SK-N-SH treated with all-trans-retinoic acid at 6 μM for 48 hours (cell line): ENCODE measurements around the gene ABCA7.

ENCODE experiments used
- BACH2 ChIP-seq: fragments of 250-450 bp; sonication (Bioruptor Pico); IDR thresholded peaks from 2 replicates; pipeline ENCODE4 v1.9.0; 2021; ENCODE audit warnings: mild to moderate bottlenecking, borderline replicate concordance
- CSDC2 ChIP-seq: fragments of 250-450 bp; sonication (Bioruptor Pico); IDR thresholded peaks from 2 replicates; pipeline ENCODE4 v1.5.0; 2020; ENCODE audit warnings: mild to moderate bottlenecking, moderate library complexity
- GLIS3 ChIP-seq: fragments of 250-450 bp; sonication (Bioruptor Pico); IDR thresholded peaks from 2 replicates; pipeline ENCODE4 v1.5.0; 2020; ENCODE audit warnings: mild to moderate bottlenecking, moderate library complexity
- ISL1 ChIP-seq: fragments of 250-450 bp; sonication (Bioruptor Pico); IDR thresholded peaks from 2 replicates; pipeline ENCODE4 v2.1.2; 2022; ENCODE audit warnings: mild to moderate bottlenecking, moderate library complexity
- PATZ1 ChIP-seq: fragments of 250-450 bp; sonication (Bioruptor Pico); IDR thresholded peaks from 2 replicates; pipeline ENCODE4 v1.8.0; 2020; ENCODE audit warnings: mild to moderate bottlenecking, moderate library complexity, borderline replicate concordance
- POU6F1 ChIP-seq: fragments of 250-450 bp; sonication (Bioruptor Pico); IDR thresholded peaks from 2 replicates; pipeline ENCODE4 v1.8.0; 2021; ENCODE audit warnings: low read depth, mild to moderate bottlenecking, moderate library complexity, borderline replicate concordance
- RARB ChIP-seq: fragments of 250-450 bp; sonication (Bioruptor Pico); IDR thresholded peaks from 2 replicates; pipeline ENCODE4 v1.8.0; 2021; ENCODE audit warnings: mild to moderate bottlenecking, moderate library complexity
- SNAI2 ChIP-seq: fragments of 250-450 bp; sonication (Bioruptor Pico); IDR thresholded peaks from 2 replicates; pipeline ENCODE4 v1.5.0; 2020; ENCODE audit warnings: mild to moderate bottlenecking, moderate library complexity
- TOX ChIP-seq: fragments of 250-450 bp; sonication (Bioruptor Pico); IDR thresholded peaks from 2 replicates; pipeline ENCODE4 v1.8.0; 2021; ENCODE audit warnings: mild to moderate bottlenecking, moderate library complexity, borderline replicate concordance
- ZNF565 ChIP-seq: fragments of 450-650 bp; formaldehyde crosslinking; conservative IDR thresholded peaks from 2 replicates; pipeline ENCODE4 v1.5.0; 2020; ENCODE audit warnings: low read depth, mild to moderate bottlenecking, moderate library complexity
- ZNF70 ChIP-seq: fragments of 450-650 bp; formaldehyde crosslinking; IDR thresholded peaks from 2 replicates; pipeline ENCODE4 v1.5.0; 2020; ENCODE audit warnings: mild to moderate bottlenecking, moderate library complexity
- TF ChIP-seq, protein P1 (sequence below): fragments of 250-450 bp; sonication (Bioruptor Pico); IDR thresholded peaks from 2 replicates; pipeline ENCODE4 v1.5.1; 2020; ENCODE audit warnings: low read depth, mild to moderate bottlenecking, moderate library complexity
- TF ChIP-seq, protein P2 (sequence below): fragments of 250-450 bp; sonication (Bioruptor Pico); IDR thresholded peaks from 2 replicates; pipeline ENCODE4 v1.5.1; 2021; ENCODE audit warnings: mild to moderate bottlenecking, moderate library complexity

GRCh38 chr19:991174-991931, 48.6 kb upstream of the ABCA7 start:
- TF ChIP-seq PATZ1 (CRISPR knock-in tag) (no peak), TOX (CRISPR knock-in tag) (no peak), ISL1 (CRISPR knock-in tag) (no peak), BACH2 (CRISPR knock-in tag) (no peak), POU6F1 (CRISPR knock-in tag) (no peak), ZNF70 (CRISPR knock-in tag) (no peak), GLIS3 (CRISPR knock-in tag) (no peak), ZNF565 (no peak), SNAI2 (CRISPR knock-in tag) (no peak), RARB (CRISPR knock-in tag) (no peak), CSDC2 (CRISPR knock-in tag) (no peak)
- TF ChIP-seq, protein P1, sequence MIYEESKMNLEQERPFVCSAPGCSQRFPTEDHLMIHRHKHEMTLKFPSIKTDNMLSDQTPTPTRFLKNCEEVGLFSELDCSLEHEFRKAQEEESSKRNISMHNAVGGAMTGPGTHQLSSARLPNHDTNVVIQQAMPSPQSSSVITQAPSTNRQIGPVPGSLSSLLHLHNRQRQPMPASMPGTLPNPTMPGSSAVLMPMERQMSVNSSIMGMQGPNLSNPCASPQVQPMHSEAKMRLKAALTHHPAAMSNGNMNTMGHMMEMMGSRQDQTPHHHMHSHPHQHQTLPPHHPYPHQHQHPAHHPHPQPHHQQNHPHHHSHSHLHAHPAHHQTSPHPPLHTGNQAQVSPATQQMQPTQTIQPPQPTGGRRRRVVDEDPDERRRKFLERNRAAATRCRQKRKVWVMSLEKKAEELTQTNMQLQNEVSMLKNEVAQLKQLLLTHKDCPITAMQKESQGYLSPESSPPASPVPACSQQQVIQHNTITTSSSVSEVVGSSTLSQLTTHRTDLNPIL (CRISPR knock-in tag) = no peak
- TF ChIP-seq, protein P2, sequence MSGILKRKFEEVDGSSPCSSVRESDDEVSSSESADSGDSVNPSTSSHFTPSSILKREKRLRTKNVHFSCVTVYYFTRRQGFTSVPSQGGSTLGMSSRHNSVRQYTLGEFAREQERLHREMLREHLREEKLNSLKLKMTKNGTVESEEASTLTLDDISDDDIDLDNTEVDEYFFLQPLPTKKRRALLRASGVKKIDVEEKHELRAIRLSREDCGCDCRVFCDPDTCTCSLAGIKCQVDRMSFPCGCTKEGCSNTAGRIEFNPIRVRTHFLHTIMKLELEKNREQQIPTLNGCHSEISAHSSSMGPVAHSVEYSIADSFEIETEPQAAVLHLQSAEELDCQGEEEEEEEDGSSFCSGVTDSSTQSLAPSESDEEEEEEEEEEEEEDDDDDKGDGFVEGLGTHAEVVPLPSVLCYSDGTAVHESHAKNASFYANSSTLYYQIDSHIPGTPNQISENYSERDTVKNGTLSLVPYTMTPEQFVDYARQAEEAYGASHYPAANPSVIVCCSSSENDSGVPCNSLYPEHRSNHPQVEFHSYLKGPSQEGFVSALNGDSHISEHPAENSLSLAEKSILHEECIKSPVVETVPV (CRISPR knock-in tag) = no peak
